H9 (cell line): ENCODE results near the gene NACC2. TPM values are rescaled to one million over a fixed set of nuclear protein-coding genes. Genes with fewer than 3 reads are reported as not detected.
A peak's percentile ranks its signal among the peaks of the same experiment; 100 is the strongest.

Experiments
- DNase-seq: peaks from one replicate; pipeline ENCODE4 v3.0.0-alpha.2; 2017
- H2AFZ ChIP-seq: one replicate; pipeline ENCODE4 v1.6.1; 2013; ENCODE audit warnings: mild to moderate bottlenecking, low read length, control low read depth, moderate library complexity
- H2AK5ac ChIP-seq: 2 replicates; pipeline ENCODE4 v1.6.1; 2013; ENCODE audit warnings: low read length, control low read depth, mixed read lengths; ENCODE audit not compliant: insufficient read length
- H2BK120ac ChIP-seq: one replicate; pipeline ENCODE4 v1.6.1; 2013; ENCODE audit warnings: low read depth, mild to moderate bottlenecking, low read length, control low read depth, inconsistent platforms; ENCODE audit not compliant: poor library complexity, severe bottlenecking
- H2BK12ac ChIP-seq: 2 replicates; pipeline ENCODE4 v1.6.1; 2013; ENCODE audit warnings: low read length, control low read depth, mixed read lengths, low read depth; ENCODE audit not compliant: insufficient read length
- H2BK15ac ChIP-seq: 2 replicates; pipeline ENCODE4 v1.6.1; 2013; ENCODE audit warnings: low read depth, low read length, control low read depth
- H2BK20ac ChIP-seq: one replicate; pipeline ENCODE4 v1.6.1; 2013; ENCODE audit warnings: low read depth, mild to moderate bottlenecking, low read length, control low read depth, inconsistent platforms; ENCODE audit not compliant: poor library complexity, severe bottlenecking
- H2BK5ac ChIP-seq: 2 replicates; pipeline ENCODE4 v1.6.1; 2013; ENCODE audit warnings: low read length, control low read depth, mixed read lengths; ENCODE audit not compliant: insufficient read length
- H3K14ac ChIP-seq: 2 replicates; pipeline ENCODE4 v1.6.1; 2013; ENCODE audit warnings: low read length, control low read depth; ENCODE audit not compliant: insufficient read depth
- H3K18ac ChIP-seq: 2 replicates; pipeline ENCODE4 v1.6.1; 2013; ENCODE audit warnings: low read depth, mild to moderate bottlenecking, mixed read lengths, low read length, control low read depth; ENCODE audit not compliant: insufficient read length
- H3K23ac ChIP-seq: 2 replicates; pipeline ENCODE4 v1.6.1; 2013; ENCODE audit warnings: low read length, control low read depth, mixed read lengths, low read depth; ENCODE audit not compliant: insufficient read length
- H3K23me2 ChIP-seq: 2 replicates; pipeline ENCODE4 v1.6.1; 2013; ENCODE audit warnings: low read depth, mild to moderate bottlenecking, mixed read lengths, low read length, control low read depth; ENCODE audit not compliant: insufficient read length, poor library complexity, severe bottlenecking
- H3K27ac ChIP-seq: 2 replicates; pipeline ENCODE4 v1.5.1; 2013; ENCODE audit warnings: low read length, control low read depth, mixed read lengths, low read depth; ENCODE audit not compliant: insufficient read length
- H3K27me3 ChIP-seq: 2 replicates; pipeline ENCODE4 v1.6.1; 2013; ENCODE audit warnings: low read length, control low read depth, inconsistent platforms; ENCODE audit not compliant: insufficient read depth
- H3K4ac ChIP-seq: 2 replicates; pipeline ENCODE4 v1.6.1; 2013; ENCODE audit warnings: low read depth, mild to moderate bottlenecking, control low read depth, inconsistent platforms, low read length, moderate library complexity
- H3K4me1 ChIP-seq: 2 replicates; pipeline ENCODE4 v1.6.1; 2013; ENCODE audit warnings: low read length, control low read depth, inconsistent platforms; ENCODE audit not compliant: insufficient read depth
- H3K4me2 ChIP-seq: 2 replicates; pipeline ENCODE4 v1.6.1; 2013; ENCODE audit warnings: low read length, control low read depth, mixed read lengths; ENCODE audit not compliant: insufficient read length, insufficient read depth
- H3K56ac ChIP-seq: 2 replicates; pipeline ENCODE4 v1.6.1; 2013; ENCODE audit warnings: low read depth, mild to moderate bottlenecking, mixed read lengths, low read length, control low read depth; ENCODE audit not compliant: insufficient read length
- H3K79me1 ChIP-seq: 2 replicates; pipeline ENCODE4 v1.6.1; 2013; ENCODE audit warnings: low read depth, mild to moderate bottlenecking, moderate library complexity, low read length, control low read depth, inconsistent platforms; ENCODE audit not compliant: insufficient read depth, poor library complexity, severe bottlenecking
- H3K79me2 ChIP-seq: 2 replicates; pipeline ENCODE4 v1.6.1; 2013; ENCODE audit warnings: low read length, control low read depth, inconsistent platforms; ENCODE audit not compliant: insufficient read depth
- H3K9ac ChIP-seq: 2 replicates; pipeline ENCODE4 v1.6.1; 2013; ENCODE audit warnings: low read length, control low read depth, mixed read lengths; ENCODE audit not compliant: insufficient read length; ENCODE audit errors: extremely low read depth
- H3K9me3 ChIP-seq: one replicate; pipeline ENCODE4 v1.6.1; 2013; ENCODE audit warnings: low read depth, low read length, inconsistent platforms; ENCODE audit not compliant: control insufficient read depth
- H3T11ph ChIP-seq: one replicate; pipeline ENCODE4 v1.6.1; 2013; ENCODE audit warnings: mild to moderate bottlenecking, low read length, control low read depth, inconsistent platforms
- H4K20me1 ChIP-seq: one replicate; pipeline ENCODE4 v1.6.1; 2013; ENCODE audit not compliant: control insufficient read depth, insufficient read length, insufficient read depth
- H4K5ac ChIP-seq: 2 replicates; pipeline ENCODE4 v1.6.1; 2013; ENCODE audit warnings: low read depth, mild to moderate bottlenecking, mixed read lengths, low read length, control low read depth; ENCODE audit not compliant: insufficient read length
- H4K8ac ChIP-seq: replicated peaks from 2 replicates; pipeline ENCODE4 v1.6.1; 2013; ENCODE audit warnings: low read length, control low read depth, mixed read lengths, low read depth; ENCODE audit not compliant: insufficient read length
- H4K91ac ChIP-seq: 2 replicates; pipeline ENCODE4 v1.6.1; 2013; ENCODE audit warnings: low read depth, mild to moderate bottlenecking, moderate library complexity, mixed read lengths, low read length, control low read depth; ENCODE audit not compliant: insufficient read length
- H3K27ac Mint-ChIP-seq, 3 experiments: 2 replicates in 2 of 3; 3 replicates in 1 of 3; pipeline ENCODE4 v1.8.0; 2020 to 2021; ENCODE audit warnings: mixed read lengths in 3 of 3, mild to moderate bottlenecking in 1 of 3, moderate library complexity in 1 of 3
- H3K27me3 Mint-ChIP-seq: 2 replicates; pipeline ENCODE4 v1.8.0; 2021; ENCODE audit warnings: low read depth, mild to moderate bottlenecking, moderate library complexity, mixed read lengths
- H3K36me3 Mint-ChIP-seq, 3 experiments: 2 replicates in 2 of 3; 3 replicates in 1 of 3; pipeline ENCODE4 v1.8.0; 2020 to 2021; ENCODE audit warnings: low read depth in 3 of 3, mixed read lengths in 3 of 3; ENCODE audit not compliant: insufficient read depth in 1 of 3
- H3K4me1 Mint-ChIP-seq, 2 experiments: 2 replicates each; pipeline ENCODE4 v1.8.0; 2020; ENCODE audit warnings: mixed read lengths in 2 of 2
- H3K4me3 Mint-ChIP-seq, 2 experiments: 2 replicates in 1 of 2; 3 replicates in 1 of 2; pipeline ENCODE4 v1.8.0; 2020 to 2021; ENCODE audit warnings: mild to moderate bottlenecking in 2 of 2, mixed read lengths in 2 of 2, moderate library complexity in 1 of 2
- H3K9me3 Mint-ChIP-seq, 2 experiments: 2 replicates in 1 of 2; 3 replicates in 1 of 2; pipeline ENCODE4 v1.8.0; 2020; ENCODE audit warnings: mild to moderate bottlenecking in 2 of 2, mixed read lengths in 2 of 2, moderate library complexity in 1 of 2
- CTCF ChIP-seq: fragments of 200-600 bp; sonication (generic); conservative IDR thresholded peaks from 3 replicates; pipeline ENCODE4 v1.8.0; 2021; ENCODE audit warnings: antibody characterized with exemption, mild to moderate bottlenecking
- WGBS: extraction: QIAGEN DNeasy Blood & Tissue Kit; methylation state at CpG from one replicate; pipeline ENCODE4 v1.1.7; 2013; ENCODE audit warnings: missing lambda C conversion rate, low lambda C conversion rate, mixed read lengths; ENCODE audit not compliant: insufficient read length; ENCODE audit errors: extremely low coverage; 5-methylcytosine and 5-hydroxymethylcytosine counted together
- total RNA-seq: library from RNA; stranded (reverse); gene quantifications from 2 replicates; pipeline ENCODE4 v1.2.1, GENCODE V29; 2021

NACC2 gene
- total RNA-seq, 1 experiment from 2014 or later, result 11.5 TPM

- Mint-ChIP-seq H3K36me3 (peaks cover 0 to 11% (median 0%) of the 10 kb centered on the region in 3 experiments; a peak in 2 of 7 replicates), H3K27ac (no peak overlapping the region), H3K4me3 (peak overlapping the region; percentile 65 to 76), H3K9me3 (no peaks in the 10 kb centered on the region), H3K27me3 (no peaks in the 10 kb centered on the region), H3K4me1 (peaks cover 17 to 31% of the 10 kb centered on the region in 2 experiments)
- Histone ChIP-seq H3K4ac (no peak overlapping the region), H3K23ac (no peak overlapping the region), H2BK15ac (no peak overlapping the region; the same call in 1 of the 2 replicates), H3K9me3 (no peaks in the 10 kb centered on the region), H2BK120ac (no peak overlapping the region), H3K27me3 (no peaks in the 10 kb centered on the region), H4K91ac (no peak overlapping the region), H3T11ph (no peak overlapping the region), H2AFZ (no peak overlapping the region), H3K79me2 (no peaks in the 10 kb centered on the region), H2BK20ac (no peak overlapping the region), H4K8ac (no peak overlapping the region), H3K4me2 (peak overlapping the region; percentile 55), H3K14ac (peak overlapping the region; percentile 19; the same call in 1 of the 2 replicates), H2BK5ac (no peak overlapping the region), H3K56ac (no peak overlapping the region), H3K27ac (no peak overlapping the region), H3K9ac (no peak overlapping the region), H3K23me2 (peaks cover 7% of the 10 kb centered on the region), H4K5ac (no peak overlapping the region), H3K18ac (no peak overlapping the region), H4K20me1 (no peaks in the 10 kb centered on the region), H2AK5ac (no peak overlapping the region), H2BK12ac (no peak overlapping the region), H3K79me1 (no peaks in the 10 kb centered on the region), H3K4me1 (no peaks in the 10 kb centered on the region)
- TF ChIP-seq CTCF, result peak; percentile 38; the same call in 1 of the 3 replicates
- WGBS, result no CpG with 5 or more reads among the region's 55 CpGs
- peak; percentile 43 for DNase-seq
Measured at GRCh38 chr9:136050701-136051452, 44.2 kb downstream of the NACC2 start.
